ENCODE measurements around the gene FAM221B.

GRCh38 chr9:35835766-35836165 is 7.2 kb upstream of the FAM221B start:
- TF ChIP-seq POLR2AphosphoS5 (IDR thresholded peaks at IDR 0.05): no peak
- no peak for TF ChIP-seq CTCF (IDR thresholded peaks at IDR 0.05)
- no peak for TF ChIP-seq POLR2A (IDR thresholded peaks at IDR 0.05; ENCODE audit: low read depth)
- TF ChIP-seq EP300 (IDR thresholded peaks at IDR 0.05): no peak
